GM12878 (cell line): Measurements from ENCODE around the gene TSSK3. TPM values are rescaled to one million over a fixed set of nuclear protein-coding genes. Genes with fewer than 3 reads are reported as not detected.

Experiments used
- ATAC-seq: fragments of 200-7000 bp; cut with Tn5 transposase; 3 replicates; pipeline ENCODE4 v1.9.1; 2020; ENCODE audit warnings: mild to moderate bottlenecking, moderate library complexity
- BruUV-seq: library from RNA; stranded (reverse); fragments of 400-500 nt; replicated peaks from 2 replicates; lab custom pipeline; 2021; lab: Mats Ljungman, UMichigan
- CTCF ChIA-PET: fragments of 300-600 bp; sonication (Branson Sonifier 250); formaldehyde crosslinking; extraction: SDS; loops from one replicate; lab custom pipeline; 2021; ENCODE audit warnings: inconsistent platforms; lab: Yijun Ruan, JAX
- POLR2A ChIA-PET: fragments of 350-600 bp; formaldehyde crosslinking; extraction: SDS; loops from one replicate; lab custom pipeline; 2021; ENCODE audit warnings: inconsistent platforms; lab: Charles Lee
- RAD21 ChIA-PET: fragments of 300-600 bp; sonication (Branson Sonifier 250); formaldehyde crosslinking; loops from one replicate; lab custom pipeline; 2023; ENCODE audit warnings: antibody characterized with exemption; ENCODE audit not compliant: unreplicated experiment; lab: Charles Lee
- SMC1A ChIA-PET: fragments of 300-600 bp; sonication (Branson Sonifier 250); formaldehyde crosslinking; loops from one replicate; lab custom pipeline; 2023; ENCODE audit not compliant: unreplicated experiment, uncharacterized antibody; lab: Charles Lee
- DNase-seq: peaks from one replicate; pipeline ENCODE4 v3.0.0-alpha.2; 2011; ENCODE audit warnings: low read depth, low spot score
- FAIRE-seq: peaks from 3 replicates; lab custom pipeline; 2011; peaks lifted over from hg19 to GRCh38; lab: Jason Lieb, UNC
- H2AFZ ChIP-seq: 2 replicates; pipeline ENCODE4 v1.6.0; 2011; ENCODE audit warnings: low read depth, low read length, control low read depth; ENCODE audit not compliant: control insufficient read depth
- H3K27ac ChIP-seq: 2 replicates; pipeline ENCODE4 v1.5.1; 2011; ENCODE audit warnings: control low read depth; ENCODE audit not compliant: control insufficient read depth, insufficient read depth
- H3K27me3 ChIP-seq, 2 experiments: replicated peaks in 1 of 2; 2 replicates each; pipeline versions ENCODE4 v1.6.0 to v1.6.1; 2011; ENCODE audit warnings: low read length in 1 of 2; ENCODE audit not compliant: control insufficient read depth in 2 of 2, insufficient read depth in 2 of 2
- H3K36me3 ChIP-seq, 2 experiments: 2 replicates each; pipeline ENCODE4 v1.5.1; 2011; ENCODE audit warnings: low read length in 1 of 2; ENCODE audit not compliant: control insufficient read depth in 2 of 2, insufficient read depth in 2 of 2
- H3K4me1 ChIP-seq: 2 replicates; pipeline ENCODE4 v1.6.1; 2011; ENCODE audit warnings: mild to moderate bottlenecking, low read length, moderate library complexity, mixed read lengths; ENCODE audit not compliant: control insufficient read depth, insufficient read depth
- H3K4me2 ChIP-seq: 2 replicates; pipeline ENCODE4 v1.6.0; 2011; ENCODE audit warnings: control low read depth; ENCODE audit not compliant: control insufficient read depth, insufficient read depth
- H3K4me3 ChIP-seq: fragments of 200-600 bp; sonication (generic); 2 replicates; pipeline ENCODE4 v1.5.1; 2016
- H3K79me2 ChIP-seq: 2 replicates; pipeline ENCODE4 v1.6.0; 2011; ENCODE audit warnings: low read length; ENCODE audit not compliant: control insufficient read depth, insufficient read depth
- H3K9ac ChIP-seq: 2 replicates; pipeline ENCODE4 v1.8.0; 2011; ENCODE audit warnings: low read length, control low read depth, mixed read lengths; ENCODE audit not compliant: control insufficient read depth, insufficient read depth
- H3K9me3 ChIP-seq: replicated peaks from 3 replicates; pipeline ENCODE4 v1.5.1; 2011; ENCODE audit warnings: mild to moderate bottlenecking, low read length; ENCODE audit not compliant: control insufficient read depth, insufficient read depth
- H4K20me1 ChIP-seq: 2 replicates; pipeline ENCODE4 v1.6.0; 2011; ENCODE audit not compliant: control insufficient read depth, insufficient read depth
- BACH1 ChIP-seq: fragments of 450-650 bp; IDR thresholded peaks from 2 replicates; pipeline ENCODE4 v1.6.1; 2017; ENCODE audit warnings: mild to moderate bottlenecking, borderline replicate concordance
- CTCF ChIP-seq, 3 experiments: IDR thresholded peaks in 2 of 3; conservative IDR thresholded peaks in 1 of 3; 2 replicates each; pipeline ENCODE4 v1.5.1; 2011; ENCODE audit warnings: low read depth in 3 of 3, low read length in 3 of 3, mild to moderate bottlenecking in 3 of 3, control low read depth in 2 of 3, moderate library complexity in 2 of 3, inconsistent platforms in 1 of 3, mixed read lengths in 1 of 3; ENCODE audit not compliant: control insufficient read depth in 2 of 3, insufficient read depth in 1 of 3; ENCODE audit errors: extremely low read depth in 1 of 3
- MEF2B ChIP-seq: fragments of 450-650 bp; IDR thresholded peaks from 2 replicates; pipeline ENCODE4 v1.6.1; 2018; ENCODE audit warnings: mild to moderate bottlenecking, moderate library complexity; ENCODE audit not compliant: partially characterized antibody, poor library complexity, severe bottlenecking
- PBX3 ChIP-seq: IDR thresholded peaks from 2 replicates; pipeline ENCODE4 v1.6.1; 2011; ENCODE audit warnings: mild to moderate bottlenecking, low read depth, low read length, moderate library complexity; ENCODE audit not compliant: insufficient replicate concordance
- RAD21 ChIP-seq: IDR thresholded peaks from 2 replicates; pipeline ENCODE4 v1.6.1; 2011; ENCODE audit warnings: mild to moderate bottlenecking, low read depth, low read length, moderate library complexity; ENCODE audit not compliant: insufficient read depth
- WGBS: methylation state at CpG from one replicate; pipeline ENCODE4 v1.1.6; 2016; ENCODE audit warnings: low lambda C conversion rate; ENCODE audit not compliant: insufficient replicate concordance, insufficient coverage; ENCODE audit errors: missing lambda C conversion rate; 5-methylcytosine and 5-hydroxymethylcytosine counted together
- in situ Hi-C: fragments of 300-500 bp; cut with MboI; formaldehyde crosslinking; loops from 9 replicates; pipeline ENCODE4 v1.14.3; 2018; ENCODE audit warnings: mixed read lengths
- intact Hi-C: fragments of 100-400 bp; cut with micrococcal nuclease; formaldehyde crosslinking; loops from one replicate; pipeline ENCODE4 v1.14.2; 2022; ENCODE audit not compliant: unreplicated experiment
- polyA plus RNA-seq, 11 experiments: library from polyadenylated mRNA; depleted of rRNA in 4 of 11; unstranded in 6 of 11; stranded (reverse) in 5 of 11; fragments of >200 nt; fragmentation: Nextera tagmentation in 4 of 11; fragmentation: Illumina TruSeq in 1 of 11; extraction: Ambion mirVana in 4 of 11; extraction: Trizol in 1 of 11; gene quantifications; 1 replicate in 1 of 11; 2 replicates in 10 of 11; pipeline versions ENCODE4 v1.2.1 to v1.2.3, GENCODE V29; 2011 to 2016; ENCODE audit warnings: inconsistent platforms in 2 of 11, missing spikeins in 2 of 11, low read depth in 1 of 11
- total RNA-seq, 4 experiments: library from RNA; depleted of rRNA in 3 of 4; stranded (reverse); fragments of >200 nt in 3 of 4; fragmentation: Illumina TruSeq in 1 of 4; extraction: Trizol in 1 of 4; gene quantifications; 2 replicates each; pipeline versions ENCODE4 v1.2.1 to v1.2.3, GENCODE V29; 2013 to 2021

Gene TSSK3
- total and polyA plus RNA-seq, 10 of the 15 experiments (the other 5 are each of a cell fraction or from before 2014, with no cell fraction given), result 0.42 to 0.82 (median 0.60) TPM

GRCh38 chr1:32333251-32333963 is 28.9 kb upstream of the TSSK3 start:
- peaks cover 24% of the 10 kb centered on the region for H3K79me2 ChIP-seq
- no peaks in the 10 kb centered on the region for H3K27me3 ChIP-seq
- FAIRE-seq (peak; percentile 7), ATAC-seq (no peak), DNase-seq (no peak)
- H3K36me3 ChIP-seq, result peaks cover 35% of the 10 kb centered on the region in 2 experiments
- TF ChIP-seq CTCF (IDR thresholded peaks at IDR 0.05 in 2 of 3, conservative IDR thresholded peaks at IDR 0.05 in 1 of 3; ENCODE audit: control insufficient read depth in 2 of 3, extremely low read depth in 1 of 3, insufficient read depth in 1 of 3, low read depth in 3 of 3, low read length in 3 of 3) (0 out of 6 replicates have a peak, but pooled peaks of 1 of the 3 experiments have one; percentile 4), MEF2B (peak; percentile 49), PBX3 (no peak), BACH1 (peak; percentile 37; the same call in 1 of the 2 replicates), RAD21 (0 out of 2 replicates have a peak, but pooled peaks have one; percentile 3)
- CTCF ChIA-PET, result interaction anchor here (0.6 to 5.2 kb wide), 20 partner anchors 11 to 356 kb away, joined by 3 to 29 read pairs (median 4); partner anchors contain the start of gene BSDC1
- peaks cover 38% of the 10 kb centered on the region for H3K4me1 ChIP-seq
- SMC1A ChIA-PET, result interaction anchor here (0.7 to 4.1 kb wide), 12 partner anchors 9 to 118 kb away, joined by 3 to 17 read pairs (median 4); partner anchors contain the start of gene BSDC1
- no peak overlapping the region; the same call in 1 of the 2 replicates for H3K9ac ChIP-seq
- peak overlapping the region; percentile 78 for H3K4me2 ChIP-seq
- 7% methylated on average over 3 of the region's 3 CpGs for WGBS
- intact Hi-C loops, result no loop called here
- TSS peak; percentile 59 for BruUV-seq
- H4K20me1 ChIP-seq, result no peaks in the 10 kb centered on the region; the same call in 1 of the 2 replicates
- peak overlapping the region; percentile 3; the same call in 1 of the 2 replicates for H3K27ac ChIP-seq
- RAD21 ChIA-PET, result interaction anchor here (0.8 to 2.5 kb wide), 14 partner anchors 12 to 118 kb away, joined by 3 to 13 read pairs (median 4); partner anchors contain the start of genes BSDC1 and LCK
- no peaks in the 10 kb centered on the region for H3K9me3 ChIP-seq
- peak overlapping the region; percentile 80; the same call in 1 of the 2 replicates for H3K4me3 ChIP-seq
- H2AFZ ChIP-seq, result no peak overlapping the region
- in situ Hi-C loops, result no loop called here
- POLR2A ChIA-PET, result interaction anchor here (0.7 to 2.3 kb wide), 12 partner anchors 9 to 366 kb away, joined by 3 to 10 read pairs (median 4); partner anchors contain the start of genes BSDC1, CCDC28B, HDAC1 and LCK
